Activated CD4-positive, alpha-beta T cell treated with anti-CD3 and anti-CD28 coated beads, Interleukin-2, amount 10 ng/mL, durations not matched to agents 7 days and 5 days (primary cell): Measurements from ENCODE around the gene CYB561D2. TPM values are rescaled to one million over a fixed set of nuclear protein-coding genes. Genes with fewer than 3 reads are reported as not detected.
A peak's percentile ranks its signal among the peaks of the same experiment; 100 is the strongest.

Experiments used
- CTCF ChIA-PET: fragments of 350-600 bp; sonication (Branson Sonifier 250); formaldehyde crosslinking; loops from one replicate; lab custom pipeline; 2021; ENCODE audit warnings: antibody characterized with exemption; lab: Charles Lee
- POLR2A ChIA-PET: fragments of 350-600 bp; sonication (Branson Sonifier 250); formaldehyde crosslinking; loops from one replicate; lab custom pipeline; 2021; ENCODE audit warnings: antibody characterized with exemption; lab: Charles Lee
- DNase-seq: peaks from one replicate; pipeline ENCODE4 v3.0.0-alpha.2; 2020
- H3K27ac Mint-ChIP-seq: one replicate; pipeline ENCODE4 v1.8.0; 2021; ENCODE audit warnings: mild to moderate bottlenecking, moderate library complexity, mixed read lengths
- H3K27me3 Mint-ChIP-seq: one replicate; pipeline ENCODE4 v1.8.0; 2021; ENCODE audit warnings: mixed read lengths
- H3K36me3 Mint-ChIP-seq: one replicate; pipeline ENCODE4 v1.8.0; 2021; ENCODE audit warnings: low read depth, mixed read lengths
- H3K4me1 Mint-ChIP-seq: one replicate; pipeline ENCODE4 v1.8.0; 2021; ENCODE audit warnings: mixed read lengths
- H3K4me3 Mint-ChIP-seq: one replicate; pipeline ENCODE4 v1.8.0; 2021; ENCODE audit warnings: mild to moderate bottlenecking, moderate library complexity, mixed read lengths
- H3K9me3 Mint-ChIP-seq: one replicate; pipeline ENCODE4 v1.8.0; 2021; ENCODE audit warnings: mixed read lengths
- total RNA-seq, 2 experiments: library from RNA; stranded (reverse); gene quantifications; one replicate each; pipeline ENCODE4 v1.2.3, GENCODE V29; 2021

Gene CYB561D2
- total RNA-seq, 2 experiments from 2014 or later = 35.3 to 40.9 TPM

DNA sequence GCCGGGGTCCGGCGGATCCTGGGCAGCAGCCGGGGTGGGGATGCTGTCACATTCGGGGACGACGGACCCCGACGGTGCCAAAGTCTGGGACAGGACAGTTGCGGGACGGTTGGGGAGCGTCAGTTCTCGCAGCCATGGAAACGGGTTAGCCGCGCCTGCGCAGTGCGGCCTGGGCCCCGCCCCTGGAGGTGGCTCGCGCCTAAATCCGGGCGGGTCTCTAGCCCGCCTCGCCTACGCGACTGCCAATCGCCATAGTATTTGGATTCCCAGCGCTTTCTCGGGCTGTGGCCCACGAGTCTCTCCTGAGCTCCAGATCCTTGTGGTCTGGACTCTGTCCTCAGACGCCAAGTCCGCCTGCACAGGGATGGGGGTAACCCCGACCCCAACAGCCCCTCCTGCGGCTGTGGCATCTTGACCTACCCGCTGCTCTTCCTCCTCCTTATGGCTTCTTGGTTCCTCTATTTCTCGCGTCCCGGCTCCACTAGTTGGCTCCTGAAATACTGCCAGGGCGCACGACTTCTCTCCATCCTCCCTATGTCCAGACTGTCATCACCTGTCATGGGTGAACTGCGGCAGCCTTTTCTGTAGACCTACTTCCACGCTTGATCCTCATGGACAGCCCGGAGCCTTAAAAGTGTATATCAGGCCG is 5.0 kb upstream of the CYB561D2 start, which contains the start of gene ZMYND10:
Gene ZMYND10 (minus strand): TSS at position 147 of the 649 bp plus-strand sequence. CDS start 153 bp downstream, outside the sequence.
- Mint-ChIP-seq H3K27ac (peak within 1 kb of the TSS; percentile 62), H3K4me3 (peak within 1 kb of the TSS; percentile 63), H3K4me1 (peaks cover 68% of the 10 kb centered on the region), H3K36me3 (peaks cover 20% of the 10 kb centered on the region), H3K9me3 (no peaks in the 10 kb centered on the region), H3K27me3 (no peaks in the 10 kb centered on the region)
- ChIA-PET CTCF (interaction anchor here (0.6 to 7.2 kb wide), 5 partner anchors 8 to 29 kb away, joined by 3 to 76 read pairs (median 5); no protein-coding TSS in a partner anchor), POLR2A (interaction anchor here (0.6 kb wide), 1 partner anchor 24 kb away, joined by 3 read pairs; no protein-coding TSS in a partner anchor)
- DNase-seq = peak; percentile 84

GRCh38 chr3:50347187-50347813 is 3.4 kb upstream of the CYB561D2 start:
- ChIA-PET POLR2A (no interaction called here), CTCF (interaction anchor here (0.6 to 7.2 kb wide), 16 partner anchors 9 to 320 kb away, joined by 3 to 76 read pairs (median 4); partner anchors contain the start of gene C3orf18)
- DNase-seq = peak; percentile 81
- Mint-ChIP-seq H3K27me3 (no peaks in the 10 kb centered on the region), H3K27ac (peak overlapping the region; percentile 60), H3K4me1 (peaks cover 66% of the 10 kb centered on the region), H3K36me3 (peaks cover 23% of the 10 kb centered on the region), H3K9me3 (no peaks in the 10 kb centered on the region), H3K4me3 (no peak overlapping the region)

GRCh38 chr3:50350213-50350526 is 492 bp upstream of the CYB561D2 start:
- ChIA-PET CTCF (interaction anchor here (0.6 to 7.2 kb wide), 9 partner anchors 9 to 638 kb away, joined by 3 to 76 read pairs (median 3); partner anchors contain the start of gene RASSF1), POLR2A (interaction anchor here (0.5 to 1.5 kb wide), 9 partner anchors 9 to 256 kb away, joined by 3 to 11 read pairs (median 3); partner anchors contain the start of genes C3orf18, HYAL3, NAA80 and RASSF1)
- peak overlapping the region; percentile 94 for H3K4me3 Mint-ChIP-seq
- peak overlapping the region; percentile 98 for H3K27ac Mint-ChIP-seq
- no peaks in the 10 kb centered on the region for H3K9me3 Mint-ChIP-seq
- no peak for DNase-seq
- peaks cover 31% of the 10 kb centered on the region for H3K36me3 Mint-ChIP-seq
- no peaks in the 10 kb centered on the region for H3K27me3 Mint-ChIP-seq
- peaks cover 62% of the 10 kb centered on the region for H3K4me1 Mint-ChIP-seq

GRCh38 chr3:50351323-50351697 is 648 bp downstream of the CYB561D2 start:
- ChIA-PET CTCF (interaction anchor here (1.1 to 7.2 kb wide), 4 partner anchors 8 to 105 kb away, joined by 3 to 76 read pairs (median 3); partner anchors contain the start of gene TMEM115), POLR2A (interaction anchor here (1.4 kb wide), 1 partner anchor 52 kb away, joined by 3 read pairs; the partner anchor contains the start of genes HYAL3 and NAA80)
- H3K36me3 Mint-ChIP-seq = peaks cover 35% of the 10 kb centered on the region
- peaks cover 61% of the 10 kb centered on the region for H3K4me1 Mint-ChIP-seq
- H3K9me3 Mint-ChIP-seq = no peaks in the 10 kb centered on the region
- no peaks in the 10 kb centered on the region for H3K27me3 Mint-ChIP-seq
- H3K4me3 Mint-ChIP-seq = peak overlapping the region; percentile 94
- H3K27ac Mint-ChIP-seq = peak overlapping the region; percentile 98
- DNase-seq = no peak

- peaks cover 33% of the 10 kb centered on the region for H3K36me3 Mint-ChIP-seq
- H3K27ac Mint-ChIP-seq = no peak overlapping the region
- no peaks in the 10 kb centered on the region for H3K9me3 Mint-ChIP-seq
- peaks cover 64% of the 10 kb centered on the region for H3K4me1 Mint-ChIP-seq
- peak; percentile 25 for DNase-seq
- ChIA-PET CTCF (interaction anchor here (0.6 to 1.4 kb wide), 6 partner anchors 8 to 1806 kb away, joined by 3 to 6 read pairs (median 4); partner anchors contain the start of genes C3orf18 and ZMYND10), POLR2A (no interaction called here)
- H3K4me3 Mint-ChIP-seq = no peak overlapping the region
- no peaks in the 10 kb centered on the region for H3K27me3 Mint-ChIP-seq
Measured at GRCh38 chr3:50352781-50353180, 2.1 kb downstream of the CYB561D2 start.

DNA sequence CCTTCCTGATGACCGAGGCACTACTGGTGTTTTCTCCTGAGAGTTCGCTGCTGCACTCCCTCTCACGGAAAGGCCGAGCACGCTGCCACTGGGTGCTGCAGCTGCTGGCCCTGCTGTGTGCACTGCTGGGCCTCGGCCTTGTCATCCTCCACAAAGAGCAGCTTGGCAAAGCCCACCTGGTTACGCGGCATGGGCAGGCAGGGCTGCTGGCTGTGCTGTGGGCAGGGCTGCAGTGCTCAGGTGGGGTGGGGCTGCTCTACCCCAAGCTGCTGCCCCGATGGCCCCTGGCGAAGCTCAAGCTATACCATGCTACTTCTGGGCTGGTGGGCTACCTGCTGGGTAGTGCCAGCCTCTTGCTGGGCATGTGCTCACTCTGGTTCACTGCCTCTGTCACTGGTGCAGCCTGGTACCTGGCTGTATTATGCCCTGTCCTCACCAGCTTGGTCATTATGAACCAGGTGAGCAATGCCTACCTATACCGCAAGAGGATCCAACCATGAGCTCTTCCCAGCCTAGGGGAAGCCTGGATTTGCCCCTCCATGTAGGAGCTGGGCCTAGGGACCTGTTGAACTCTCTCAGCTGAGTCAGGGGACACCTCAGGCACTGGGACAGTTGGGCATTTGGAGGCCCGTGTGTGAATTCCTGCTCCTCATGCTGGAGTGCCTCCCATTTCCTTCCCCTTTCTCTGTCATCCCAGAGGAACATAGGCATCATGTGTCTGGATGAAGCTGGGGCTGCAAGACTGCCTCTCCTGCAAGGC is 2.8 kb downstream of the CYB561D2 start:
- no peak overlapping the region for H3K4me3 Mint-ChIP-seq
- no peak overlapping the region for H3K27ac Mint-ChIP-seq
- ChIA-PET POLR2A (no interaction called here), CTCF (interaction anchor here (0.6 to 1.9 kb wide), 9 partner anchors 9 to 1806 kb away, joined by 3 to 6 read pairs (median 3); partner anchors contain the start of genes C3orf18, HYAL1, HYAL3 and MAPKAPK3)
- H3K27me3 Mint-ChIP-seq = no peaks in the 10 kb centered on the region
- peaks cover 33% of the 10 kb centered on the region for H3K36me3 Mint-ChIP-seq
- DNase-seq = no peak
- H3K4me1 Mint-ChIP-seq = peaks cover 64% of the 10 kb centered on the region
- H3K9me3 Mint-ChIP-seq = no peaks in the 10 kb centered on the region

DNA sequence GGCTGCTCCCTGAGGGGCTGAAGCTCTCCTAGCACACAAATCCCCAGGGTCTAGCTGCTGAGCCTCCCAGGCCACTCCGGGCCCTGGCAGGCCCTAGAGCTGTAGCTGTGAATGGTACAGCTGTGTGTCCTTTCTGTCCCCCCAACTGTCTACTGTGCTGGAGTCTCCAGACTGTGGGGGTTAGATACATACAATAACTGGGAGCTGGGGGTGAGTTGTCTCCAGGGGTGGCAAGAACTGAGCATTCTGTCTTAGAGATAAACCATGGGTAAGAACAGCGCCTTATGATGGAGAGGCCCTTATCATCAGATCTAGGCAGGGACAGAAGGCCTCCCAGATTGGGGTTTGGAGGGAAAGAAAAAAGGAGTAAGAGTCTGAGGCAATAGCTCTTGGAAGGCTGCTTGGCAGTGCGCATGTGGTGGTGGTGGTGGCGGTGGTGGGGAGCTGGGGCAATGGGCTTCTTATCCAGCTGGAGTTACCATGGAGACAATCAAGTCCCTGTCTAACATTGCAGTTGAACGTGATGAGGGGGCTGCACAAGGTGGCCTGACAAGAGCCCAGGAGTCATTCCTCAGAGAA is 3.6 kb downstream of the CYB561D2 start:
- ChIA-PET CTCF (interaction anchor here (0.5 to 1.9 kb wide), 10 partner anchors 8 to 275 kb away, joined by 3 to 6 read pairs (median 4); partner anchors contain the start of genes HYAL1, HYAL3, MAPKAPK3 and NAA80), POLR2A (no interaction called here)
- Mint-ChIP-seq H3K27ac (no peak overlapping the region), H3K9me3 (no peaks in the 10 kb centered on the region), H3K27me3 (no peaks in the 10 kb centered on the region), H3K36me3 (peaks cover 33% of the 10 kb centered on the region), H3K4me3 (no peak overlapping the region), H3K4me1 (peaks cover 59% of the 10 kb centered on the region)
- DNase-seq = no peak

DNA sequence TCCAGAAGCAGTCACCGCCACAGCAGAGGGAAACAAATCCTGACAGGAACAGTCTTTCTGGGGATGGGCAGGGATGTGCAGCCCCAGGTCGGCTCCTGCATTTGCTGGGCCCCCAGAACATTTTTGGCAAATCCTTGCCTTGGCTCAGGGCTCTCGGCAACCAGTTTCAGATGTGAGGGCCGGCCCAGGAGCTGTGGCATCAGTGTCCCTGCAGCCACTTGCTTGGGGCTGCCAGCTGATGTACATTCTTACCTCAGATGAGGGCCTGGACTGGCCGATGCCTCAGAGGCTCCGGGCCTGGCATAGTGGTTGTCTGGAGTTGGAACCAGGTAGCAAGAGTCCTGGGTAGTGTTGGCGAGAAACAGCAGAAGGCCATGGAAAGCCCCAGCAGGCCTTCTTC is 4.2 kb downstream of the CYB561D2 start:
- ChIA-PET CTCF (interaction anchor here (1.1 to 1.9 kb wide), 4 partner anchors 9 to 262 kb away, joined by 3 to 5 read pairs (median 4); partner anchors contain the start of genes HYAL3, MAPKAPK3, NAA80 and RASSF1), POLR2A (no interaction called here)
- no peak overlapping the region for H3K4me3 Mint-ChIP-seq
- no peak overlapping the region for H3K27ac Mint-ChIP-seq
- H3K4me1 Mint-ChIP-seq = peaks cover 60% of the 10 kb centered on the region
- no peak for DNase-seq
- H3K27me3 Mint-ChIP-seq = no peaks in the 10 kb centered on the region
- peaks cover 34% of the 10 kb centered on the region for H3K36me3 Mint-ChIP-seq
- H3K9me3 Mint-ChIP-seq = no peaks in the 10 kb centered on the region

DNA sequence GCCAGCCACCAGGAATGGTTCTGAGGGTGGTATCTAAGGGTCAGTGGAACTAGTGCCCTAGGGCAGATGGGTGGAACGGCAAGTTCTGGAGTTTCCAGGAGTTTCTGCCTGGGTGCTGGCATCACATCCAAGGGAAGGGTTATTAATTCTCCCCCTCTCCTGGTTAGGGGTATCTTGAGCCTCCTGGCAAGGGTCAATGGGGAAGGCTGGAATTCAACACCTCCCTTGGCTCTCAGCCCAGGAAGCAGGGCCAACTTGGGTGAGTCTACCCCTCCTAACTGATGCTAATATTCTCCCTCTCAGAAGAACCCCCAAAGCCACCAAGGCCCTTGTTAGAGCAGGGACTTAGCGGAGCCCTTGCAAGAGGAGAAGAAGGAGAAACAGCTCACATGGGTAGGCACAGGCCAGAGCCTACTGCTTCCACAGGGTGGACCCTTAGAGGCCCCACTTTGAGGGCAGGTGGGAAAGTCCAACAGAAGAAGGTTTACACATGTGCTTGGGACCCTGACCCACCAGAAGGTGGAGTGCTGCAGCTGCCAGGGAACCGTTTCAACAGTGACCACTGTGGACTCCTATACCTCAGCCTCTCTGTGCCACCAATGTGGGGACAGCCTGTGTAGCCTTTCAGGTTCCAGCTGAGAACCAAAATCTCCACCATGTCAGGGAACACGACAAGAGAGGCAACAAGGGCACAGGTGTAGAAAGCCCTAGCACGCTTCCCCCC is 5.3 kb downstream of the CYB561D2 start:
- Mint-ChIP-seq H3K4me3 (peak overlapping the region; percentile 99), H3K9me3 (no peaks in the 10 kb centered on the region), H3K27ac (peak overlapping the region; percentile 13), H3K27me3 (no peaks in the 10 kb centered on the region), H3K36me3 (peaks cover 31% of the 10 kb centered on the region), H3K4me1 (peaks cover 54% of the 10 kb centered on the region)
- POLR2A ChIA-PET = no interaction called here
- CTCF ChIA-PET = interaction anchor here (1.0 to 2.2 kb wide), 3 partner anchors 9 to 14 kb away, joined by 3 to 10 read pairs (median 4); no protein-coding TSS in a partner anchor
- no peak for DNase-seq

GRCh38 chr3:50356553-50356952 is 5.9 kb downstream of the CYB561D2 start:
- peaks cover 29% of the 10 kb centered on the region for H3K36me3 Mint-ChIP-seq
- peak overlapping the region; percentile 36 for H3K27ac Mint-ChIP-seq
- POLR2A ChIA-PET = no interaction called here
- DNase-seq = no peak
- peak overlapping the region; percentile 99 for H3K4me3 Mint-ChIP-seq
- H3K4me1 Mint-ChIP-seq = peaks cover 48% of the 10 kb centered on the region
- no peaks in the 10 kb centered on the region for H3K9me3 Mint-ChIP-seq
- H3K27me3 Mint-ChIP-seq = no peaks in the 10 kb centered on the region
- CTCF ChIA-PET = interaction anchor here (0.6 to 2.2 kb wide), 5 partner anchors 9 to 836 kb away, joined by 3 to 10 read pairs (median 4); no protein-coding TSS in a partner anchor

DNA sequence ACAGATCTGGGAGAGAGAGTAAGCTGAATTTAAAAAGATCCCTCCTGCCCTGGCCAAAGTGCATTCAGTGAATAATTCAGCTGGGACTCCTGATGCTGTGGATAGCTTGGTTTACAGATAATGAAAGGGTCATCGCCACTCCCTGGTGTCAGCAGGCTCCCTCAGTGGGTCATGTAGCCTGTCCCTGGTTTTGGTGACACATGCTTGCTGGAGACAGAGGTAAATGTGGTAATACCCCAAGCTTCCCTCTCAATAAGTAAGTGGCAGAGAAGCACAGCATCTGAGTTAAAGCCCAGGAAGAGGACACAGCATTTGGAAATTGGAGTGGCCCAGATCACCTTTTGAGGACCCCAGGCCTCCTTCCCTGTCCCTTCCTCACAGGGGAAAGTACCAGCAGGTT is 6.8 kb downstream of the CYB561D2 start:
- POLR2A ChIA-PET = interaction anchor here (0.6 kb wide), 1 partner anchor 15 kb away, joined by 3 read pairs; no protein-coding TSS in a partner anchor
- Mint-ChIP-seq H3K4me3 (peak overlapping the region; percentile 99), H3K9me3 (no peaks in the 10 kb centered on the region), H3K36me3 (peaks cover 28% of the 10 kb centered on the region), H3K27me3 (no peaks in the 10 kb centered on the region), H3K4me1 (peaks cover 44% of the 10 kb centered on the region), H3K27ac (peak overlapping the region; percentile 85)
- DNase-seq = no peak
- CTCF ChIA-PET = interaction anchor here (0.5 to 2.2 kb wide), 7 partner anchors 8 to 267 kb away, joined by 3 to 10 read pairs (median 4); no protein-coding TSS in a partner anchor
